GM21528 (cell line): Measurements from ENCODE around the gene SYNJ2.

Source experiments
- ATAC-seq: cut with Tn5 transposase; IDR thresholded peaks from one replicate; pipeline ENCODE4 v1.9.1; 2021; ENCODE audit warnings: mild to moderate bottlenecking, moderate library complexity; ENCODE audit not compliant: unreplicated experiment, low FRiP score

Gene SYNJ2

GRCh38 chr6:157995458-157995857 is 13.8 kb downstream of the SYNJ2 start:
- ATAC-seq = no peak

GRCh38 chr6:157996201-157996712 is 14.6 kb downstream of the SYNJ2 start:
- no peak for ATAC-seq

- no peak for ATAC-seq
Observed at GRCh38 chr6:157996918-157997702, 15.4 kb downstream of the SYNJ2 start.

- ATAC-seq = no peak
Observed at GRCh38 chr6:157997893-157998608, 16.4 kb downstream of the SYNJ2 start.

DNA sequence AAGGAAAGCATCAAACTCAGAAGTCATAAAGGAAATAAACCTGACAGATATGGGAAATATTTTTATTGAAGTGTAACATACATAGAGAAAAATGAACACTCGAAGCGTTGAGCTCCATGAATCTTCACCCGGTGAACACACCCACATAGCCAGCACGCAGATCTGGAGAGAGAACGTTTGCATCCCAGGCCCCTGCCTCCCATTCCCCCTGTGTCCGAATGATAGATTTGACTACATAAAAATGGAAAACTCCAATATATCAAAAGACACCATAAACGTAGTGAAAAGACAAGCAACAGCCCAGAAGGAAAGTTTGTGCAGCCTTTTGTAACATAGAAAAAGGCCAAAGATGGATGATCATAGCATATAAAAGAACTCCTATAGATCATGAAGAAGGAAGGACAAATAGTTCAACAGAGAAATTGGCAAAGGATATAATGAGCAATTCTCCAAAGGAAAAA is 17.1 kb downstream of the SYNJ2 start:
- ATAC-seq = no peak

DNA sequence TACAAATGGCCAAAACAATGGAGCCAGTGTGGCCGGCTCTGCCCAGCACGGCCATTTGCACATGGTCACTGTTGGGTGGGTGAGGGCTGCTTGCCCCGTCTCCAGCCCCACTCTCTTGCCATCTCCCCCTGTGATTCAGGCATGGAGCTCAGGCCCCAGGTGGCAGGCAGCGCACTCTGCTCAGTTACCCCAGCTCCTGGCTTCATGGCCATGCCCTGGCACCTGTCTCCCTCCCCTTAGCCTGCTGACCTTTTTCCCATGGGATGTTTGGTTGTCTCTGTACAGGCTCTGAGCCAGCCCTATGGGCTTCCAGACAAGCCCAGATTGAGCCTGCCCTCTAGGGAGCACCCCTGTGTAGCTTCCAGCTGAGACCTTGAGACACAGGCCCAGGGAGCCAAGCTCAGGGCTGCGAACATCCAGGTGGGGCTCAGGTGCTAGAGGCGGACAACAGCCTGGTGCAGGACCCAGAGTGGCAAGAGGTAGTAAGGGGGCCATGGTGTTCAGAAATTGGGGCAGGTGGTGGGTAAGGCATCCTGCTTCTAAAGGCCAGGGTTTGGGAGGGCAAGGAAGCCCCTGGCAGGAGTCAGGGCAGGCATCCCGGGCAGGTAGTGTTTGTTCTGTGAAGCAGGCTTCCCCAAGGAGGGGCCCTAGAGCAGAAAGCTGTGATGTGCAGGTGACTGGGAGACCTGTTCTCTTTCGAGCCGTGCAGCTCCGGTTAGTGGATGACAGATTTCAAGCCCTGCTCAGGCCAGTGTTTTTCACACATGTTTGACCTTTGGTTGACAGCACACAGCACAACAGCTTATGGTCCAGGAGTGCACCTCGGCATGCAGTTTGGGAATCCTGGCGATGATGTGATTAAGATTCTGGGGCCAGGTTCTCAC is 17.7 kb downstream of the SYNJ2 start:
- ATAC-seq = no peak

DNA sequence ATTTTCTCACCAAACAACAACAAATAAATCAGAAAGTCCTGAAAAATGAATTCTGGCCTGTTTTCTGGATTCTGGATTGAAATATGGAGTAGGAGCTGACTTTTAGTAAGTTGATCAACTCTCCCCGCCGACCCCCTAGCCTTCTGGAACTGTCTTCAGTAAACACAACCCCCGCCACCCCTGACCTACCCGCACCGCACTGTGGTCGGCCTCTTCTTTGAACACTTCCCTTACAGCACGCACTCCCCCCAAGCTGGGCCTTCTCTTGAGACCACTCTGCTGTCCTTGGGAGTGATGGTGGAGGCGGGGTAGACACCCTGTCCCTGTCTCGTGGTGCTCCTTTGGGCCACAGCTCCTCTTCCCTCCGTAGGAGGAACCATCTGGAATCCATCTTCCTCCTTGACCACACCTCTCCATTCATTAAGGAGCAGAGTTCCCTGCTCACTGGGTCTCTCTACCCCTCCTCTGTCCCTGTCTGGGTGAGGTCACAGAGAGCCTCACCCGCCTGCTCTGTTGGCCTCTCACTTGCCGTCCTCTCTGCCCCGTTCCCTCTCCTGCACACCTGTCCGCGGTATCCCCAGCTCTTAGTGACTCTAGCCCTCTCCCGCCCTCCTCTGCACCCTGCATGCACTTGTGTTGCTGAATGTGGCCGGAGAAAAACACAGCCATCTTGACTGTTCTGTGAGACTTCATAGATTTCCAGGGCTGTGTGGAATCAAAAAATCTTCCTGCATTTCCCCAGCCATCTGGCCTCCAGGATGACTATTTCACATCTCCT is 19.1 kb downstream of the SYNJ2 start:
- ATAC-seq = no peak

- no peak for ATAC-seq
Observed at GRCh38 chr6:158002249-158002950, 20.7 kb downstream of the SYNJ2 start.

DNA sequence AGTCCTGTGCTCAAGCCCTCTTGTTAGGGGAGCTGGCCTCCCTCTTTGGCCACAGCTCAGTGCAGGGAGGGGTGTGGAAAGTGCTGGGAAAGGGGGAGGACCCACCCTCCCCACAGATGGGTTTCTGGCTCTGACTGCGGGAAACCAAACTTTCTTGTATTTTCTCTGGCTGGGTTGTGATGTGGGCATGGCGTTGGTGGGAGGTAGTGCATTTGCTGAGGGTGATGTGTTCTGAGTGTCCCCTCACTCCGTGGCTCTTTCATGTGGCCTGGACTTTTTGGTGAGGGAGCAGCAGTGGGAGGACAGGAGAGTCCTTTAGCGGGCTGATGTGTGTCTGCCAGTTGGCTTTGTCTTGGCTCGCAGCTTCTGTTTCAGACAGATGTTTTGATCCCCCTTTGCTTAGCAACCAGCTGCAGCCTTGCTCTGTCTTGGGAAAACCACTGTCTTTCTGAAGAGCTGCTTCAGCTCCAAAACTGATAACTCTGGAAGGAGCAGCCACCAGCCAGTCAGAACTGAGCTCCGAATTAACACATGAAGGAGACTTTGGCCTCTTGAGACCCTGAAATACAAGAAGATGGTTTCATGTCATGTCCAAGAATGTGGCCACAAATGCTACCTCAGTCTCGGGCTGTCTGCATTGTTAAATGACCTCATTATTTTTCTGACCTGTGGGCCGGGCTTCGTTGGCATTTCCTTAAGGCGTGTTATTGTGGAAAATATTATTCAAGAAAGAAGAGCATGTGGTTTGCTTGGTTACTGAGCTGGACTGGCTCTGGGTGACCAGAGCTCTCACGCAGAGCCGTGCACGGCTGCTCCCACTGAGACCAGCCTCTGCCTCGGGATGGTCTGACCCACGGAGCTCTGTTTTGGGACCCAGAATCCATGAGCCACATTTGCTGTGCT is 21.5 kb downstream of the SYNJ2 start:
- ATAC-seq = no peak

- no peak for ATAC-seq
Observed at GRCh38 chr6:158003910-158004700, 22.4 kb downstream of the SYNJ2 start.

DNA sequence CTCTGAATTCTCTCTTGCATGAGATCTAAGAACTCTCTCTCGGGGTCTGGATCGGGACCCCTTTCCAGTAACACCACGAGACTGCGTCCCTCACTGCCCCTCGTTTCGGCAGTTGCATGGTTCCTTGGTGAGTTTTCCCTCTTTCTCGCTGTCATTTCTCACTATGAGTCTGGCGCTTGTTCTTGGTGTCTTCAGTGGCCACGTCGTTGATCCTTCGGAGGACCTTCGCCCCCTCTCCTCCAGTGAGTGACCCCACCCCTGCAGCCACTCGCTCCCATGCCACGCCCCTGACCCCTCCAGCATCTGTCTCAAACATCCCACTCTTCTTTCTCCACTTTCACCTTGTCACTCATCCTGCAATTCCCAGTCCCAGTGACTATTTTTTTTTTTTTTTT is 23.0 kb downstream of the SYNJ2 start:
- ATAC-seq = no peak

DNA sequence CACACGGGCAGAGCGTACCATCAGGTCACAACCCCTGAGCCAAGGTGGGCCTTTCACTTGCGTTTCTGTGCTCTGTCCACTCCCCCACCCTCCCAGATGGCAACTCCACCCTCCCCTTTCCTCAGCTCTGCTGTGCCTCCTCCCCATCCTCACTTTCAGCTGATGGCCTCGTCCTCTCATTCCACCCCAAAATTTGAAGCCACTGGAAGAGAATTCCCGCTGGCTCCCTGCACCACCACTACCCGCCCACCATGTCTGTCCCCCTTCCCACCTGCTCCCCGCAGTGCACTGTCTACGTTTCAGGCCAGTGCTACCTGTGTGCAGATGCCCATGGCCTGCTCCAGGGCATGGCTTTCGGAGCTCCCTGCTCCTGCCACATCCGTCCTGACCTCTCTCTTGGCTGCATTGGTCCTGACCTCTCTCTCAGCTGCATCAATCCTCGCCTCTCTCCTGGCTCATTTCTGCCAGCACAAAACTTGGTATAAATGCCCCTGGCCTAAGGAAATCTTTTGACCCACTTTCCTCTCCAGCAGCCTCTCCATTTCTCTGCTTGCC is 24.0 kb downstream of the SYNJ2 start:
- no peak for ATAC-seq

DNA sequence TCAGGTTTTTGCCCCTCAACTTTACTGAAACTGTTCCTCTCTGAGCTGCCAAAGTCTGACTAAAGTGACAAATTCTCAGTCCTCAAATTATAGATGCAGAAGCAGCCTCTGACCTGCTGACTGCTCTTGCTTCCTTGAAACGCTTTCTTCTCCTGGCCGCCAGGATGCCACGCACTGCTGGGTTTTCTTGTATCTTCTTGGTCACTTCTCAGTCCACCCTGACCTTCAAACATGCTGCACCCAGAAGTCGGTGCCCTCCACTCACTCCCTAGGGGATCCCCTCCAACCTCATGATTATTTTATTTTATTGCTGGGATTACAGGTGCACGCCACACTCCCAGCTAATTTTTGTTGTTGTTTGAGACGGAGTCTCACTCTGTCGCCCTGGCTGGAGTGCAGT is 24.7 kb downstream of the SYNJ2 start:
- ATAC-seq = no peak

- ATAC-seq = no peak
Observed at GRCh38 chr6:158006821-158007570, 25.3 kb downstream of the SYNJ2 start.

- no peak for ATAC-seq
Observed at GRCh38 chr6:158008864-158009113, 27.1 kb downstream of the SYNJ2 start.

GRCh38 chr6:158009114-158009891 is 27.6 kb downstream of the SYNJ2 start:
- no peak for ATAC-seq
